ENCODE data around the gene TNS3.
"Not testable (repeated sequence)": the region's sequence is repeated elsewhere in the genome, so short reads cannot be mapped to it uniquely, and the experiment has no call there.

TNS3 gene

GRCh38 chr7:47453093-47454061, 128.5 kb downstream of the TNS3 start:
- no peak for DNase-seq (ENCODE audit: low read depth in 3 of 3)

GRCh38 chr7:47452715-47453092, 129.2 kb downstream of the TNS3 start:
- DNase-seq (ENCODE audit: low read depth in 3 of 3): no peak

- no peak for DNase-seq (ENCODE audit: low read depth in 3 of 3)
These were observed 129.6 kb downstream of the TNS3 start for GRCh38 chr7:47452295-47452694.

GRCh38 chr7:47451851-47452205, 130.1 kb downstream of the TNS3 start:
- DNase-seq (ENCODE audit: low read depth in 3 of 3): no peak

- DNase-seq (ENCODE audit: low read depth in 3 of 3): no peak
These were observed 131.9 kb downstream of the TNS3 start for GRCh38 chr7:47449810-47450590.

- no peak for DNase-seq (ENCODE audit: low read depth in 3 of 3)
These were observed 132.9 kb downstream of the TNS3 start for GRCh38 chr7:47448971-47449370.

- no peak for DNase-seq (ENCODE audit: low read depth in 3 of 3)
These were observed 134.1 kb downstream of the TNS3 start for GRCh38 chr7:47447621-47448349.

- DNase-seq (ENCODE audit: low read depth in 3 of 3): no peak
These were observed 134.9 kb downstream of the TNS3 start for GRCh38 chr7:47446871-47447466.

GRCh38 chr7:47444376-47445098, 137.4 kb downstream of the TNS3 start:
- no peak for DNase-seq (ENCODE audit: low read depth in 3 of 3)

- no peak for DNase-seq (ENCODE audit: low read depth in 3 of 3)
These were observed 138.9 kb downstream of the TNS3 start for GRCh38 chr7:47443049-47443448.

GRCh38 chr7:47442605-47442865, 139.4 kb downstream of the TNS3 start:
- no peak for DNase-seq (ENCODE audit: low read depth in 3 of 3)

- no peak for DNase-seq (ENCODE audit: low read depth in 3 of 3)
These were observed 139.9 kb downstream of the TNS3 start for GRCh38 chr7:47441796-47442604.

- DNase-seq (ENCODE audit: low read depth in 3 of 3): not testable (repeated sequence)
These were observed 140.9 kb downstream of the TNS3 start for GRCh38 chr7:47441048-47441447.

- DNase-seq (ENCODE audit: low read depth in 3 of 3): no peak
These were observed 141.6 kb downstream of the TNS3 start for GRCh38 chr7:47440320-47440719.

- no peak for DNase-seq (ENCODE audit: low read depth in 3 of 3)
These were observed 142.7 kb downstream of the TNS3 start for GRCh38 chr7:47439181-47439667.

- no peak for DNase-seq (ENCODE audit: low read depth in 3 of 3)
These were observed 143.4 kb downstream of the TNS3 start for GRCh38 chr7:47438411-47439029.

- DNase-seq (ENCODE audit: low read depth in 3 of 3): no peak
These were observed 146.0 kb downstream of the TNS3 start for GRCh38 chr7:47435889-47436312.

GRCh38 chr7:47433564-47433895, 148.4 kb downstream of the TNS3 start:
- DNase-seq (ENCODE audit: low read depth in 3 of 3): no peak

- DNase-seq (ENCODE audit: low read depth in 3 of 3): no peak
These were observed 149.0 kb downstream of the TNS3 start for GRCh38 chr7:47432671-47433563.

All from stimulated activated CD4-positive, alpha-beta T cell treated with anti-CD3 and anti-CD28 coated beads, TNF-alpha, amount 100 ng/mL, for 4 hours (primary cell).